ENCODE data around the gene LPA.

- TF ChIP-seq CTCF (IDR thresholded peaks at IDR 0.05) (no peak), HDAC2 (IDR thresholded peaks at IDR 0.05) (no peak)
Measured at GRCh38 chr6:160662429-160662828, 1.6 kb downstream of the LPA start.

Measured in A549 (cell line).